SJSA1 (cell line): Measurements from ENCODE around the gene DNM3. TPM values are rescaled to one million over a fixed set of nuclear protein-coding genes. Genes with fewer than 3 reads are reported as not detected.

Experiments used
- DNase-seq, 2 experiments: peaks; one replicate each; pipeline ENCODE4 v3.0.0-alpha.2; 2015 to 2020; ENCODE audit warnings: low spot score in 2 of 2, low read depth in 1 of 2
- H3K27ac ChIP-seq: fragments of 250-450 bp; sonication (Bioruptor Pico); 2 replicates; pipeline ENCODE4 v1.5.1; 2020; ENCODE audit warnings: mild to moderate bottlenecking, moderate library complexity
- H3K27me3 ChIP-seq: fragments of 250-450 bp; sonication (Bioruptor Pico); replicated peaks from 2 replicates; pipeline ENCODE4 v1.5.1; 2020; ENCODE audit warnings: mild to moderate bottlenecking, moderate library complexity
- H3K36me3 ChIP-seq: fragments of 250-450 bp; sonication (Bioruptor Pico); 2 replicates; pipeline ENCODE4 v1.5.1; 2020; ENCODE audit warnings: mild to moderate bottlenecking
- H3K4me1 ChIP-seq: fragments of 250-450 bp; sonication (Bioruptor Pico); replicated peaks from 2 replicates; pipeline ENCODE4 v1.6.1; 2021; ENCODE audit warnings: mild to moderate bottlenecking
- H3K4me3 ChIP-seq: fragments of 250-450 bp; sonication (Bioruptor Pico); 2 replicates; pipeline ENCODE4 v1.5.1; 2020; ENCODE audit warnings: mild to moderate bottlenecking
- H3K9me3 ChIP-seq: fragments of 250-450 bp; sonication (Bioruptor Pico); replicated peaks from 2 replicates; pipeline ENCODE4 v1.5.1; 2020; ENCODE audit warnings: mild to moderate bottlenecking
- total RNA-seq: library from RNA; depleted of rRNA; stranded (reverse); fragments of >200 nt; shearing (Covaris generic); gene quantifications from 2 replicates; pipeline ENCODE4 v1.2.3, GENCODE V29; 2014

DNM3 gene
- total RNA-seq, 1 experiment from 2014 or later: 1.7 TPM

- no peaks in the 10 kb centered on the region for H3K36me3 ChIP-seq
- no peaks in the 10 kb centered on the region for H3K27me3 ChIP-seq
- H3K27ac ChIP-seq: no peak overlapping the region
- DNase-seq: no peak
- H3K4me3 ChIP-seq: no peak overlapping the region
- H3K9me3 ChIP-seq: no peaks in the 10 kb centered on the region
- peaks cover 29% of the 10 kb centered on the region for H3K4me1 ChIP-seq
These were observed 541.1 kb downstream of the DNM3 start for GRCh38 chr1:172382406-172382805.

GRCh38 chr1:172382990-172383389, 541.7 kb downstream of the DNM3 start:
- DNase-seq: no peak
- no peaks in the 10 kb centered on the region for H3K36me3 ChIP-seq
- H3K27ac ChIP-seq: peak overlapping the region; percentile 41
- H3K9me3 ChIP-seq: no peaks in the 10 kb centered on the region
- H3K4me1 ChIP-seq: peaks cover 29% of the 10 kb centered on the region
- no peak overlapping the region for H3K4me3 ChIP-seq
- no peaks in the 10 kb centered on the region for H3K27me3 ChIP-seq

DNA sequence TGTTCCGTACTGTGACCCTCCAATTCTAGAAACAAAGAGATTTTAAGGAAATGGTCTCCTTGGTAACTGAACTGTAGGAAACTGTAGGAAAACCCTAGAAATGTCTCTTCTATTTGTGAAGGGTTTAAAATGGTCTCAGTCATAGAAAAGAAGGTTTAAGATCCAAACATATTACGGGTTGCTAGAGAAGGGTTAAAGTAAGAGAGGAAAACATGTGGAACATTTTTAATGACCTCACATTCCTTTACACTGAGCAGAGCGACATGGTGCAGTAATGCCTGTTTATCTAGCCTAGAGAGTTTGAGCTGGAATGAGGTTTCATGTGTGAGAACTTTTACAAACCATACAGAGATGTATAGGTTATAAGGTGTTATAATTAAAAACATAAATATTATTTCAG, 542.2 kb downstream of the DNM3 start:
- Histone ChIP-seq H3K4me1 (peaks cover 29% of the 10 kb centered on the region), H3K9me3 (no peaks in the 10 kb centered on the region), H3K36me3 (no peaks in the 10 kb centered on the region), H3K4me3 (no peak overlapping the region), H3K27ac (peak overlapping the region; percentile 41), H3K27me3 (no peaks in the 10 kb centered on the region)
- DNase-seq: peak in 1 of 2 experiments; percentile 50

DNA sequence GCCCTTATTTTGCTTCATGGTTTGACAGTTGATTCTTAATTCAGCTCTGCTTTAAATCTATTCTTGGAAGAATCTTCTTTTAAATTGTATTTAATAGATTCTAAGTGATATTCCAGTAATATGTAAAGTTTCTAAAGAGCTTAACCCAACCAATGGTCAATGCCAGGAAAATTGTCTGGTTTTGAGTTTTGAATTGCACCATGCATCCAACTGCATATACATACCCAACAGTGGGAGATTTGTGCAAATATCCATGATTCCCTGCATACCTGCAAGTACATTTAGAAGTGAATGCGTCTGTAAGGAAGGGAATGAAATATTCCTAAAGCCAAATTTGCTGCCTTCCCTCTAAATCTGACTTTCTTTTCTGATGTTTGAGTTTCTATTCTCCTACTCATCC, 543.4 kb downstream of the DNM3 start:
- no peak overlapping the region for H3K4me3 ChIP-seq
- DNase-seq: no peak
- no peaks in the 10 kb centered on the region for H3K9me3 ChIP-seq
- no peaks in the 10 kb centered on the region for H3K36me3 ChIP-seq
- H3K27ac ChIP-seq: no peak overlapping the region
- peaks cover 29% of the 10 kb centered on the region for H3K4me1 ChIP-seq
- no peaks in the 10 kb centered on the region for H3K27me3 ChIP-seq

GRCh38 chr1:172386046-172386445, 544.7 kb downstream of the DNM3 start:
- Histone ChIP-seq H3K27ac (no peak overlapping the region), H3K9me3 (no peaks in the 10 kb centered on the region), H3K4me1 (peaks cover 29% of the 10 kb centered on the region), H3K4me3 (no peak overlapping the region), H3K27me3 (no peaks in the 10 kb centered on the region), H3K36me3 (no peaks in the 10 kb centered on the region)
- DNase-seq: no peak

DNA sequence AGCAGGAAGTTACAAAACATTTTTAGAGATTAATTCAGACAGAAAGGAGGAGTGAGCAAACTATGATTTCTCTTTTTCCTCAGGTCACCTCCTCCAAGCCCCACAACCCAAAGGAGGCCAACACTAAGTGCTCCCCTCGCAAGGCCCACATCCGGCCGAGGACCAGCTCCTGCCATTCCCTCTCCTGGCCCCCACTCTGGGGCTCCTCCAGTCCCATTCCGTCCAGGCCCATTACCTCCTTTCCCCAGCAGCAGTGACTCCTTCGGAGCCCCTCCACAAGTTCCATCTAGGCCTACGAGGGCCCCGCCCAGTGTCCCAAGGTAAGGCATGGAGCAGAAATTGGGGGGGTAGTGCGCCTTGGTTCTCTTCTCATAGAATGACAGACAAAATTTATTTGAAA, 547.2 kb downstream of the DNM3 start:
- no peaks in the 10 kb centered on the region for H3K27me3 ChIP-seq
- no peak for DNase-seq
- no peak overlapping the region for H3K27ac ChIP-seq
- H3K4me1 ChIP-seq: peaks cover 13% of the 10 kb centered on the region
- no peaks in the 10 kb centered on the region for H3K36me3 ChIP-seq
- H3K4me3 ChIP-seq: no peak overlapping the region
- no peaks in the 10 kb centered on the region for H3K9me3 ChIP-seq

DNA sequence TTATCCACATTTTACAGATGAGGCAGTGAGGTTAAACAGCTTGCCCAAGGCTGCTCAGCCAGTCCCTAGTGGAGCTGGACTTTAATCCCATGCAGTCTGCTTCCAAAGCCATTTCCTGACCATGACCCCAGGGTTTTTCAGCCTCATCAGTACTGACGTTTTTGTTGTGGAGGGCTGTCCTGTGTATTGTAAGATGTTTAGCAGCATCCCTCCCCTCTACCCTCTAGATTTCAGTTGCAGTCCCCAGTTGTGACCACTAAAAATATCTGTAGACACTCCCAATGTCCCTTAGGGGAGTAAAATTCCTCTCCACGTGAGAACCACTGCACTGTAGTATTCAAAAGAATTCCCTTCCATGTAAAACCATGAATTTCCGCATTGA, 549.0 kb downstream of the DNM3 start:
- H3K27me3 ChIP-seq: no peaks in the 10 kb centered on the region
- no peaks in the 10 kb centered on the region for H3K36me3 ChIP-seq
- no peaks in the 10 kb centered on the region for H3K9me3 ChIP-seq
- H3K4me1 ChIP-seq: peaks cover 15% of the 10 kb centered on the region
- H3K4me3 ChIP-seq: no peak overlapping the region
- DNase-seq: no peak
- H3K27ac ChIP-seq: no peak overlapping the region

- H3K9me3 ChIP-seq: no peaks in the 10 kb centered on the region
- DNase-seq: no peak
- H3K27me3 ChIP-seq: no peaks in the 10 kb centered on the region
- no peaks in the 10 kb centered on the region for H3K36me3 ChIP-seq
- H3K27ac ChIP-seq: no peak overlapping the region
- H3K4me1 ChIP-seq: peaks cover 15% of the 10 kb centered on the region
- no peak overlapping the region for H3K4me3 ChIP-seq
These were observed 549.6 kb downstream of the DNM3 start for GRCh38 chr1:172390683-172391551.

- Histone ChIP-seq H3K9me3 (no peaks in the 10 kb centered on the region), H3K4me3 (no peak overlapping the region), H3K27me3 (no peaks in the 10 kb centered on the region), H3K36me3 (no peaks in the 10 kb centered on the region), H3K27ac (no peak overlapping the region), H3K4me1 (peaks cover 14% of the 10 kb centered on the region)
- DNase-seq: no peak
These were observed 550.7 kb downstream of the DNM3 start for GRCh38 chr1:172391976-172392375.

GRCh38 chr1:172393354-172393753, 552.1 kb downstream of the DNM3 start:
- no peak for DNase-seq
- H3K4me1 ChIP-seq: peaks cover 24% of the 10 kb centered on the region
- no peaks in the 10 kb centered on the region for H3K27me3 ChIP-seq
- no peaks in the 10 kb centered on the region for H3K9me3 ChIP-seq
- H3K27ac ChIP-seq: no peak overlapping the region
- no peaks in the 10 kb centered on the region for H3K36me3 ChIP-seq
- no peak overlapping the region for H3K4me3 ChIP-seq

GRCh38 chr1:172394141-172394751, 552.9 kb downstream of the DNM3 start:
- H3K4me1 ChIP-seq: peaks cover 33% of the 10 kb centered on the region
- H3K9me3 ChIP-seq: no peaks in the 10 kb centered on the region
- DNase-seq: peak in 1 of 2 experiments; percentile 33
- peak overlapping the region; percentile 14; the same call in 1 of the 2 replicates for H3K27ac ChIP-seq
- no peaks in the 10 kb centered on the region for H3K27me3 ChIP-seq
- H3K4me3 ChIP-seq: no peak overlapping the region
- H3K36me3 ChIP-seq: no peaks in the 10 kb centered on the region

DNA sequence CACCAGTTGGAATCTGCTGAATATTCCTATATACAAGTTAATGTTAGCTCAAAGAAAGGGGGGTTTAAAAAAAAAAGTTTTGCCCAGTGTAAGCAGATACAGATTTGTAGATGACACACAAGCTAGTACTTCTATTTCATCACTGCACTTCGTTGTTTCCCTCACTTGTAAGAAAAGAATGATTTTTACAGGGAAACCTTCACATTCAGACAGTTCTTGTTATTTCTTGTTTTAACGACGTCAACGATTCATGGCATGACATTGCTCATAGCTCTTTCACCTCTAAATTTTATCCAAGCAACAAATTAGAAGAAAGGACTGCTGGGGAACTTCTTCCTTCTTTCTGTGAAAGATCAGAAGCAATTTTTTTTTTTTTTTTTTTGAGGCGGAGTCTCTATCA, 553.5 kb downstream of the DNM3 start:
- Histone ChIP-seq H3K4me1 (peaks cover 37% of the 10 kb centered on the region), H3K9me3 (no peaks in the 10 kb centered on the region), H3K36me3 (no peaks in the 10 kb centered on the region), H3K4me3 (no peak overlapping the region), H3K27me3 (no peaks in the 10 kb centered on the region), H3K27ac (no peak overlapping the region)
- no peak for DNase-seq

- Histone ChIP-seq H3K36me3 (no peaks in the 10 kb centered on the region), H3K4me3 (no peak overlapping the region), H3K27ac (no peak overlapping the region), H3K9me3 (no peaks in the 10 kb centered on the region), H3K4me1 (peaks cover 44% of the 10 kb centered on the region), H3K27me3 (no peaks in the 10 kb centered on the region)
- DNase-seq: no peak
These were observed 554.3 kb downstream of the DNM3 start for GRCh38 chr1:172395576-172395975.

DNA sequence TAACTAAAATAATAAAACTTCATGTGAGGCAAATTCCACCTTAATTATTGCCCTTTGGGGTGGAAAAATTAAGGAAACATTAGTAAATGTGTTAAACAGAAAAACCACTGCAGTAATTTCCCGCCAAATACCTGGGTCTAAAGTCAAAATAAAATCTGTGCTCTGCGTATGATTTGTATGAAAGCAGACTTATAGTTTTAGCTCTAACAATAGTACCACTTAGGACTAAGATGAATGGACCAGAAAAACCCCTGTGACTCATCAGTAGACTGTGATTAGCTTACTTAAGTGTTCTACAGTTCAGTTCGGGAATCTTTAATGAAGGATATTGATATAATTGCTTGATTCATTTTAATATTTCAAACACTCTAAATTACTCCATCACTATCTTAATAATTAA, 555.9 kb downstream of the DNM3 start:
- H3K4me3 ChIP-seq: no peak overlapping the region
- H3K36me3 ChIP-seq: no peaks in the 10 kb centered on the region
- H3K27ac ChIP-seq: no peak overlapping the region
- H3K27me3 ChIP-seq: no peaks in the 10 kb centered on the region
- peaks cover 44% of the 10 kb centered on the region for H3K4me1 ChIP-seq
- no peaks in the 10 kb centered on the region for H3K9me3 ChIP-seq
- peak in 1 of 2 experiments; percentile 45 for DNase-seq
